AG04449 (cell line): ENCODE data around the gene RBFOX2.

Source experiments
- CTCF ChIA-PET: fragments of 350-600 bp; formaldehyde crosslinking; extraction: SDS; loops from one replicate; lab custom pipeline; 2021; ENCODE audit warnings: antibody characterized with exemption; lab: Yijun Ruan, JAX
- POLR2A ChIA-PET: fragments of 400-600, 350-600 bp; formaldehyde crosslinking; extraction: SDS; loops from one replicate; lab custom pipeline; 2020; ENCODE audit warnings: antibody characterized with exemption, inconsistent platforms; lab: Yijun Ruan, JAX
- DNase-seq: peaks from one replicate; pipeline ENCODE4 v3.0.0-alpha.2; 2010; ENCODE audit warnings: low read depth, low spot score
- H3K4me3 ChIP-seq: 2 replicates; pipeline ENCODE4 v1.5.1; 2011; ENCODE audit warnings: low read depth, mild to moderate bottlenecking, control low read depth, low read length
- TF ChIP-seq, protein P1 (sequence below): IDR thresholded peaks from one replicate; pipeline ENCODE4 v1.5.1; 2011; ENCODE audit warnings: mild to moderate bottlenecking, moderate library complexity, low read length, control low read depth, inconsistent platforms; ENCODE audit not compliant: insufficient read depth; ENCODE audit errors: missing control alignments

The RBFOX2 gene

DNA sequence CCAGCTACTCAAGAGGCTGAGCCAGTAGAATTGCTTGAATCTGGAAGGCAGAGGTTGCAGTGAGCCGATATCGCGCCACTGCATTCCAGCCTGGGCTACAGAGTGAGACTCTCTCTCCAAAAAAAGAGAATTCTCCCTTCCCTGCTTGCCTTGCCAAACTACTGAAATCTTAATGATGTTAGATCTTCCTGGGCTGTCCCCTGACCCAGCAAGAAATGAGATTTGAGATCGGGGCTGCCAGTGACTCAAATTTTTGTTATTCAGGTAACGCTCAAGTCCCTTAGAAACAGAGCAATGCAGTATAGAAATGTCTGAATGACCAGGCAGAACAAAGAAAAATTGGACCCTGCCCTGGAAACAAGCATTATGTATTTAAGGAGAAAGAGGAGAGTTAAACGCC, 4.0 kb upstream of the RBFOX2 start:
- TF ChIP-seq, protein P1, sequence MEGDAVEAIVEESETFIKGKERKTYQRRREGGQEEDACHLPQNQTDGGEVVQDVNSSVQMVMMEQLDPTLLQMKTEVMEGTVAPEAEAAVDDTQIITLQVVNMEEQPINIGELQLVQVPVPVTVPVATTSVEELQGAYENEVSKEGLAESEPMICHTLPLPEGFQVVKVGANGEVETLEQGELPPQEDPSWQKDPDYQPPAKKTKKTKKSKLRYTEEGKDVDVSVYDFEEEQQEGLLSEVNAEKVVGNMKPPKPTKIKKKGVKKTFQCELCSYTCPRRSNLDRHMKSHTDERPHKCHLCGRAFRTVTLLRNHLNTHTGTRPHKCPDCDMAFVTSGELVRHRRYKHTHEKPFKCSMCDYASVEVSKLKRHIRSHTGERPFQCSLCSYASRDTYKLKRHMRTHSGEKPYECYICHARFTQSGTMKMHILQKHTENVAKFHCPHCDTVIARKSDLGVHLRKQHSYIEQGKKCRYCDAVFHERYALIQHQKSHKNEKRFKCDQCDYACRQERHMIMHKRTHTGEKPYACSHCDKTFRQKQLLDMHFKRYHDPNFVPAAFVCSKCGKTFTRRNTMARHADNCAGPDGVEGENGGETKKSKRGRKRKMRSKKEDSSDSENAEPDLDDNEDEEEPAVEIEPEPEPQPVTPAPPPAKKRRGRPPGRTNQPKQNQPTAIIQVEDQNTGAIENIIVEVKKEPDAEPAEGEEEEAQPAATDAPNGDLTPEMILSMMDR, result no peak
- POLR2A ChIA-PET, result no interaction called here
- CTCF ChIA-PET, result interaction anchor here (1.4 kb wide), 1 partner anchor 33 kb away, joined by 8 read pairs; no protein-coding TSS in a partner anchor
- DNase-seq, result no peak
- no peak overlapping the region for H3K4me3 ChIP-seq

DNA sequence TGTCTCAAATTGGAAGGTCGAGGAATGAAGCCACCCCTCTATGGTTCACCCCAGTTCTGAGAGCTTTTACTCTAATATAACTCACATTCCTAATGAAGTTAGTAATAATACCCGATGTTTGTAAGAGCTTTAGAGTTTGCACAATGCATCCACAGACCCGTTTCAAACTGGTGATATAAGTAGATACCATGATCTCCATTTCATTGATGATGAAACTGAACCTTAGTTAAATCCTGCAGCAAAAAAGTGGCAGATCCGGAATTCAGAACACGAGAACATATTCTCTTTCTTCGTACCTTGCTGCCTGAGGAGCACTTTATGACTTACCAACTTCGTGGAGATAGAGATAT, 757 bp upstream of the RBFOX2 start:
- peak overlapping the region; percentile 52 for H3K4me3 ChIP-seq
- CTCF ChIA-PET, result interaction anchor here (0.7 to 3.4 kb wide), 7 partner anchors 14 to 99 kb away, joined by 3 to 17 read pairs (median 4); no protein-coding TSS in a partner anchor
- TF ChIP-seq, protein P1, result no peak
- POLR2A ChIA-PET, result interaction anchor here (0.9 to 2.1 kb wide), 5 partner anchors 27 to 58 kb away, joined by 4 to 14 read pairs (median 11); no protein-coding TSS in a partner anchor
- DNase-seq, result no peak

DNA sequence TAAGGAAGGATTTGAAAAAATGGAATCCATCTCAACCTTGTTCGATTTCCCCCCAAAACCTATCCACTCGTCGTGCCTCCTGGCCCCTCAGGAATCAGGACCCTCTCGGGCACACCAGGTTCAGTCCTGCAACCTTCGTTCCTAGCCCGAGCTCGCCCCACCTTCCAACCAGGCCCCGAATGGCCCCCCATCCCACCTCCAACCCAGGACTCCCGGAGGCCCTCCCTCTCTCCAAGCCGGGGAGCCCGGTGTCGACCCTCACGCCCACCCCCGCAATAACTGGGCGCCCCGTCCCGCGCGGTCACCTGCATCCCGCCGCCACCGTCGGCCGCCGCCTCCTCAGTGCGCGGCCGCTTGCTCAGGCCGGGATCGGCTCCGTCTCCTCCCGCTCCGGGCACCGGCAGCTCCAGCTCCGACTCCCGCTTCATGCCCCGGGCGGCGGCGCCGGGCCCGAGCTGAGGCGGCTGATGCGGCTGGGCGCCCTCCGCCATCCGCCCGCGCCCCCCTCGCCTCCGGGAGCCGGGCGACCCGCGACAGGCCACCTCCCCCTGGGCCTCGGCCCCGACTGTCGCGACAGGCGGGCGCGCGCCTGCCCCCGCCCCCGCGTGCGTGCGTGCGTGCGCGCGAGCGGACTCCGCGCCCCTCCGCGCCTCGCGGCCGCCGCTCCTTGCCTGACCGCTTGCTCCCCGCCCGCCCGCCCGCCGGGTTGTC, 534 bp downstream of the RBFOX2 start:
- POLR2A ChIA-PET, result interaction anchor here (1.1 to 2.1 kb wide), 4 partner anchors 28 to 97 kb away, joined by 3 to 14 read pairs (median 12); no protein-coding TSS in a partner anchor
- no peak for DNase-seq
- CTCF ChIA-PET, result interaction anchor here (1.0 to 3.4 kb wide), 4 partner anchors 13 to 97 kb away, joined by 3 to 17 read pairs (median 8); no protein-coding TSS in a partner anchor

DNA sequence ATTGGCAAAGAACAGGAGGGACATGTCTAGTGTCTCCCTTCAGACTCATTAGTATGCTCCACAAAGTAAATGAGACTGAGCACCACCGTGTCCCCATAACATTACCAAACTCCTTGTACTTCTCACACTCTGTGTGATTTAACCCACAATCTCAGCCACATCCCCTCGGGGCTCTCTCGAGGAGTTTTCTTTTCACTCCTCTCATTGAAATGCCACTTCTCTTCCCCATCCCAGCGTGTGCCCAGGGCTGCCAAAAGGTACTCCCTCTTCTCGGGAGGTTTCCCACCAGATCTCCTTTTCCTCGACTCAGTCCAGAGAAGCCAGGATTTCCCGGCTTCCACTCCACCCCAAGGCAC, 1.1 kb downstream of the RBFOX2 start:
- TF ChIP-seq, protein P1, result no peak
- POLR2A ChIA-PET, result interaction anchor here (2.1 kb wide), 1 partner anchor 28 kb away, joined by 13 read pairs; no protein-coding TSS in a partner anchor
- H3K4me3 ChIP-seq, result peak overlapping the region; percentile 89
- DNase-seq, result no peak
- CTCF ChIA-PET, result interaction anchor here (1.0 to 4.0 kb wide), 5 partner anchors 10 to 99 kb away, joined by 3 to 22 read pairs (median 5); no protein-coding TSS in a partner anchor

More for the DNA sequence above, 534 bp downstream of the RBFOX2 start:
- H3K4me3 ChIP-seq, result peak overlapping the region; percentile 89
- TF ChIP-seq, protein P1, result no peak

DNA sequence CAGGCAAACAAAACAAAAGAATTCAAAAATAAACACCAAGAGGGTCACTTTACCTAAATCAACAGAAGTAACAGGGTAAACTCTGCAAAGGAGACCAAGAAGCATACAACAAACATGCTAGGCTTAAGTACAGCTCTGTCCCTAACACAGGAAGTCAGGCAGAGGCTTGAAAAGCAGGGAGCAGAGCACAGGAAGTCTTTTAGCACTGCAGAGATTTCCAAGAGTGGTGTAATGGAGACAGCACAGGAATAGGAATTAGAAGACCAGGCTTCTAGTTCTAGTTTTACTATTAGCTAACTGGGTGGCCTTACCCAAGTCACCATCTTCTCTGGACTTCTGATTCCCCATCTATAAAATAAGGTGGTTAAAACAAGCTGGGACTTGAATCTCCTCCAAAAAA, 1.9 kb downstream of the RBFOX2 start:
- ChIA-PET POLR2A (no interaction called here), CTCF (interaction anchor here (0.6 to 4.0 kb wide), 10 partner anchors 9 to 462 kb away, joined by 3 to 22 read pairs (median 3); no protein-coding TSS in a partner anchor)
- DNase-seq, result no peak
- TF ChIP-seq, protein P1, result no peak
- peak overlapping the region; percentile 89 for H3K4me3 ChIP-seq

DNA sequence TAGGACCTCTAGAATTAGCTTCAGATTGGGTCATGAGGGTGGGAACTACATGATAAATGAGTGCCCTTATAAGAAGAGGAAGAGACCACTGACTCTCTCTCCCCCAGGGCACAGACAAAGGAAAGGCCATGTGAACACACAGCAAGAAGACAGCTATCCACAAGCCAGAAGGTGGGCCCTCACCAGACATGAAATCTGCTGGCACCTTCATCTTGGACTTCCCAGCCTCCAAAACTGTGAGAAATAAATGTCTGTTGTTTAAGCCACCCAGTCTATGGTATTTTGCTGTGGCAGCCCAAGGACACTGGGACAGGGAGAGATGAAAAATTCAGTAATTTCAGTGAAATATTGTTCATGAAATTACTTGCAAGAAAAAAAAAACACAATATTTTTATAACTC, 5.9 kb downstream of the RBFOX2 start:
- POLR2A ChIA-PET, result interaction anchor here (0.5 to 1.6 kb wide), 4 partner anchors 22 to 85 kb away, joined by 3 to 5 read pairs (median 3); no protein-coding TSS in a partner anchor
- DNase-seq, result no peak
- peak overlapping the region; percentile 12 for H3K4me3 ChIP-seq
- CTCF ChIA-PET, result interaction anchor here (0.6 to 2.6 kb wide), 4 partner anchors 33 to 92 kb away, joined by 3 to 9 read pairs (median 7); no protein-coding TSS in a partner anchor
- TF ChIP-seq, protein P1, result no peak
